Progenitor cell of endocrine pancreas (in vitro differentiated cells): ENCODE results near the gene ACAP3. TPM values are rescaled to one million over a fixed set of nuclear protein-coding genes. Genes with fewer than 3 reads are reported as not detected.

Source experiments
- DNase-seq: peaks from one replicate; pipeline ENCODE4 v3.0.0; 2021; ENCODE audit warnings: low spot score; ENCODE audit not compliant: unreplicated experiment
- H3K27ac Mint-ChIP-seq: 2 replicates; pipeline ENCODE4 v1.8.0; 2021; ENCODE audit warnings: mild to moderate bottlenecking, moderate library complexity, mixed read lengths
- H3K27me3 Mint-ChIP-seq: 2 replicates; pipeline ENCODE4 v1.8.0; 2021; ENCODE audit warnings: mixed read lengths
- H3K36me3 Mint-ChIP-seq: 2 replicates; pipeline ENCODE4 v1.8.0; 2022; ENCODE audit warnings: mixed read lengths; ENCODE audit not compliant: insufficient read depth
- H3K4me1 Mint-ChIP-seq: 2 replicates; pipeline ENCODE4 v1.8.0; 2021; ENCODE audit warnings: low read depth, mixed read lengths
- H3K4me3 Mint-ChIP-seq: 2 replicates; pipeline ENCODE4 v1.8.0; 2021; ENCODE audit warnings: low read depth, mild to moderate bottlenecking, moderate library complexity, mixed read lengths
- H3K9me3 Mint-ChIP-seq: 2 replicates; pipeline ENCODE4 v1.8.0; 2021; ENCODE audit warnings: low read depth, mixed read lengths
- total RNA-seq: library from RNA; stranded (reverse); gene quantifications from 2 replicates; pipeline ENCODE4 v1.2.1, GENCODE V29; 2021
- TF ChIP-seq, protein P1 (sequence below): fragments of 200-600 bp; sonication (generic); IDR thresholded peaks from one replicate; pipeline ENCODE4 v1.5.0; 2021; ENCODE audit warnings: antibody characterized with exemption, mild to moderate bottlenecking; ENCODE audit not compliant: unreplicated experiment

ACAP3 gene
- total RNA-seq, 1 donor from 2014 or later = 111 TPM

DNA sequence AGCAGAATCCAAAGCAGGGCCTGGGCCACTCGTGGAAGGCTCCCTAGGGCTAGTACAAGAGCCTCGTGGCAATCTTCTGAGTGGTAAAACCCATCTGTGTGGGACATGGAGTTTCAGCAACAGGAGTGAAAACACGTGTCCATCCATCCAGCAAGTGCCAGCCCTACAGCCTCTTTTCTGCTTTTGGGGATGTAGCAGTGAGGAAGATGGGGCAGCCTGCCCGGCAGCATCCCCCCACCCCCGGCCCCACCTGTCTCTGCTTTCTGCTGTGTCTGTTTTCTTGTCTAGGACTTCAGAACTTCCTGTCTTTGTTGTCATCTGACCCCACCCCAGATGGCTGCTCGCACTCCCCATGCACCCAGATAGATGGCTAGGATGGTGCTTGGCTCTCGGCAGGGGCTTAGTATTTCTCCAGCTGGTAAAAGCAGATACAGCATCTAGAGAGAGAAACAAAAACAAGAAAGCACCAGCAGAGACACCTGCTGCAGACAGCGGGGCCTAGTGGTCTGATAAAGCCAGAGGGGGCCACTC, 18.4 kb upstream of the ACAP3 start:
- Mint-ChIP-seq H3K9me3 (no peaks in the 10 kb centered on the region), H3K4me3 (peak overlapping the region; percentile 42), H3K36me3 (no peaks in the 10 kb centered on the region), H3K27ac (peak overlapping the region; percentile 52), H3K4me1 (peaks cover 7% of the 10 kb centered on the region), H3K27me3 (no peaks in the 10 kb centered on the region)
- TF ChIP-seq, protein P1, sequence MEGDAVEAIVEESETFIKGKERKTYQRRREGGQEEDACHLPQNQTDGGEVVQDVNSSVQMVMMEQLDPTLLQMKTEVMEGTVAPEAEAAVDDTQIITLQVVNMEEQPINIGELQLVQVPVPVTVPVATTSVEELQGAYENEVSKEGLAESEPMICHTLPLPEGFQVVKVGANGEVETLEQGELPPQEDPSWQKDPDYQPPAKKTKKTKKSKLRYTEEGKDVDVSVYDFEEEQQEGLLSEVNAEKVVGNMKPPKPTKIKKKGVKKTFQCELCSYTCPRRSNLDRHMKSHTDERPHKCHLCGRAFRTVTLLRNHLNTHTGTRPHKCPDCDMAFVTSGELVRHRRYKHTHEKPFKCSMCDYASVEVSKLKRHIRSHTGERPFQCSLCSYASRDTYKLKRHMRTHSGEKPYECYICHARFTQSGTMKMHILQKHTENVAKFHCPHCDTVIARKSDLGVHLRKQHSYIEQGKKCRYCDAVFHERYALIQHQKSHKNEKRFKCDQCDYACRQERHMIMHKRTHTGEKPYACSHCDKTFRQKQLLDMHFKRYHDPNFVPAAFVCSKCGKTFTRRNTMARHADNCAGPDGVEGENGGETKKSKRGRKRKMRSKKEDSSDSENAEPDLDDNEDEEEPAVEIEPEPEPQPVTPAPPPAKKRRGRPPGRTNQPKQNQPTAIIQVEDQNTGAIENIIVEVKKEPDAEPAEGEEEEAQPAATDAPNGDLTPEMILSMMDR = no peak
- no peak for DNase-seq

DNA sequence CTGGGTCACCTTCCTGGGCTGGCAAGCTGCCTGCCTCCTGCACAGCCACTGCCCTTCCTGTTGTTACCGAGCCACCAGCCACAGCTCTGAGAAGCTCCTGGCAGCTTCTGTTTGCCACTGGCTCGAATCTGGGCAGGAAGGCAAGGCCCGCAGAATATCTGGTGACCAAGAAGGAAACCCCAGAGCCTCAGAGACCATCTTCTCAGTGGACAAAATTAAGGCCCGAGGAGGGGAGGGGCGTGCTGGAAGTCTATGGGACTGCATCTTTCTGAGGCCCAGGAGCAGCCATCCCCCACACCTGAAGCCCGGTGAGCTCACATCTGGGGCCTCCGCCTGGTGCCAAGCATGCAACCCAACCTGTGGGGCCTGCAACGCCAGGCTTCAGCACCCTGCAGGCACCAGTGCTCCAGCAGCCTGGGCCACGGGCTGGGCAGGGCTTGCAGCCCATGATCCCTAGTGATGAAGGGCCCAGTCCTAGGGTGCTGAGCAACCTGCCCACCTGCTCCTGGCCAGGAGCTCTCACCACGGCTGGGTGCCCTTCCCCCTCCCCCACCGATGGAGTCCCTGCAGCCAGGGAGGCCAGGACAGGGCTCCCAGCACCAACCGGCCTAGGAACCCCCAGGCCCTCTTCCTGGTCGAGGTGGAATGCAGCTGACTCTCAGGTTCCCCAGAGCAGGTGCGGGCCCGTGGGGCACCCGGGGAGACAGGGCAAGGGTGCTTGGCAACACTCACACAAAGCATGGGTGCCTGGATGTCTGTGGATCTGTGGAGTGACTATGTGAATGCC, 17.8 kb upstream of the ACAP3 start:
- H3K27ac Mint-ChIP-seq = peak overlapping the region; percentile 64
- no peaks in the 10 kb centered on the region for H3K36me3 Mint-ChIP-seq
- TF ChIP-seq, protein P1 = no peak
- no peaks in the 10 kb centered on the region for H3K27me3 Mint-ChIP-seq
- H3K4me3 Mint-ChIP-seq = peak overlapping the region; percentile 67
- H3K4me1 Mint-ChIP-seq = peaks cover 7% of the 10 kb centered on the region
- DNase-seq = no peak
- no peaks in the 10 kb centered on the region for H3K9me3 Mint-ChIP-seq

DNA sequence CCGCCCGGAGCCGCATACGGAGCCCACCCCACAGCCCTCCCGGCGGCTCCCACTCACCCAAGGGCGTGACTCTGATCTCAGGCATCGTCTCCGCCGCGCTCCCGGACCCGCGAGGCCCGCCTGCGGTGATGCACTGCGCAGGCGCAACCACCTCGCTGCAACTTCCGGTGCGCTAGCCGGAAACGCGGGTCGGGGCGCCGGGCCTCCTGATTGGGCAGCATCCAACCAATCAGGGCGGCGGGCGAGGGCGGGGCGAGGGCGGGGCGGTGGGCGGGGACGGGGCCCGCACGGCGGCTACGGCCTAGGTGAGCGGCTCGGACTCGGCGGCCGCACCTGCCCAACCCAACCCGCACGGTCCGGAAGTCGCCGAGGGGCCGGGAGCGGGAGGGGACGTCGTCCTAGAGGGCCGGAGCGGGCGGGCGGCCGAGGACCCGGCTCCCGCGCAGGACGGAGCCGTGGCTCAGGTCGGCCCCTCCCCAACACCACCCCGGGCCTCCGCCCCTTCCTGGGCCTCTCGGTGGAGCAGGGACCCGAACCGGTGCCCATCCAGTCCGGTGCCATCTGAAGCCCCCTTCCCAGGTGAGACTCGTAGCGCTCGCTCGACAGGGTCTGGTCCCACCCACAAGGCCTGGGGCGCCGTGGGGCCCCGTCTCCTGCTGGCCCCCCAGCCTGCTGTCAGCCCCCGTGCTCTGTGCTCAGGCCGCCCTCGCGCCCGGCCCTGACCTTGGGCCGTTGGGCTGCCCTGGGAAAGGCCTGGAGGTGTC, 17.0 kb upstream of the ACAP3 start, which contains the start of the genes CPTP and INTS11:
Gene CPTP, plus strand, starts transcription at position 279 of the 764 bp plus-strand sequence. CDS start 2,109 bp downstream, outside the sequence.
Gene INTS11, minus strand, starts transcription at position 137 of the 764 bp plus-strand sequence. Its CDS starts 52 bp downstream, at position 85.
- DNase-seq = peak; percentile 97
- Mint-ChIP-seq H3K4me1 (peaks cover 7% of the 10 kb centered on the region), H3K9me3 (no peaks in the 10 kb centered on the region), H3K4me3 (peak within 1 kb of the TSS; percentile 83), H3K27me3 (no peaks in the 10 kb centered on the region), H3K27ac (peak within 1 kb of the TSS; percentile 80), H3K36me3 (no peaks in the 10 kb centered on the region)
- TF ChIP-seq, protein P1 = no peak

DNA sequence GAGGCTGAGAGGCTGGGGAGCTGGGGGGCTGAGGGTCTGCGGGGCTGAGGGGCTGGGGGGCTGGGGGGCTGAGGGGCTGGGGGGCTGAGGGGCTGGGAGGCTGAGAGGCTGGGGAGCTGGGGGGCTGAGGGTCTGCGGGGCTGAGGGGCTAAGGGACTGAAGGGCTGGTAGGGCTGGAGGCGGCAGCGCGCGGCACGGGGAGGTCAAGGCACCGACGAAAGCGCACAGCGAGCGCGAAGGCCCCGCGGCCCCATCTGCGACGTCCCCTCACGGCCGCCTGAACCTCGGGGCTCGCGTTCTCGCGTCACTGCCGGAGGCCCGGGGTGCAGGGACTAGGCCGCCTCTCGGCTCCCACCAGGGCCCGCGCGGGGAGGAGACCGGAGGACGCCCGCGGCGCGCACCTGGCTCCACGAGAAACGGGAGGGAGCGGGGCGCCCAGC, 16.4 kb upstream of the ACAP3 start:
- Mint-ChIP-seq H3K4me1 (peaks cover 7% of the 10 kb centered on the region), H3K27me3 (no peaks in the 10 kb centered on the region), H3K9me3 (no peaks in the 10 kb centered on the region), H3K27ac (no peak overlapping the region), H3K36me3 (peaks cover 1% of the 10 kb centered on the region), H3K4me3 (peak overlapping the region; percentile 82)
- DNase-seq = no peak
- TF ChIP-seq, protein P1 = no peak

DNA sequence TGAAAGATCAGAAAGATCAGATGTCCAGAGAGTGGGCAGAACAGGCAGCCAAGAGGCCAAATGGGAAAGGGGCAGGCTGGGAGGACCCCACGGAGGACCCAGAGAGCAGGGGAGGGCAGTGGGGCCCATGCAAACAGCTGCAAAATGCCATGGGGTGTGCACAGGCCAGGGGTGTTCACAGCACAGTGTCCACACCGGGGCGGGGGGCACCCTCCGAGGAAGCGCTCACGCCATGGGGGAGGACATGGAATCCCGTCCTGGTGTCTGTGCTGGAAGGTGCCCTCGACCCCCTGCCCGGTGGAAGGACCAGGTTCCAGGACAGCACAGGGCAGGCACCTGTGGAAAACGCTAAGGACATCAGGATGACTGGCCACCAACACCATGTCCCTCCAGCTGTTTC, 15.2 kb upstream of the ACAP3 start:
- peaks cover 7% of the 10 kb centered on the region for H3K4me1 Mint-ChIP-seq
- no peaks in the 10 kb centered on the region for H3K9me3 Mint-ChIP-seq
- H3K36me3 Mint-ChIP-seq = peaks cover 1% of the 10 kb centered on the region

More for the DNA sequence above, 15.2 kb upstream of the ACAP3 start:
- TF ChIP-seq, protein P1 = no peak
- peak overlapping the region; percentile 83 for H3K4me3 Mint-ChIP-seq
- no peaks in the 10 kb centered on the region for H3K27me3 Mint-ChIP-seq
- H3K27ac Mint-ChIP-seq = no peak overlapping the region
- DNase-seq = no peak
